Natural killer cell treated with Interleukin-12 subunit alpha and Interleukin-12 subunit beta and Interleukin-15 and Interleukin-18, amount 100 ng/mL, for 72 hours (primary cell): ENCODE results near the gene LSG1. TPM values are rescaled to one million over a fixed set of nuclear protein-coding genes. Genes with fewer than 3 reads are reported as not detected.
"Not testable (repeated sequence)": the region's sequence is repeated elsewhere in the genome, so short reads cannot be mapped to it uniquely, and the experiment has no call there.

ENCODE experiments used
- ATAC-seq, 2 donors: fragments of 150-1000 bp; cut with Tn5 transposase in 1 of 2; sonication (Bioruptor Pico), chemical (Tn5 transposase) in 1 of 2; 2 replicates each; pipeline ENCODE4 v1.10.0; 2021
- DNase-seq: peaks from one replicate; pipeline ENCODE4 v3.0.0; 2022; ENCODE audit warnings: low spot score
- H3K27ac Mint-ChIP-seq, 2 donors: 1 replicate in 1 of 2; 2 replicates in 1 of 2; pipeline ENCODE4 v1.8.0; 2022; ENCODE audit warnings: mixed read lengths in 2 of 2, mild to moderate bottlenecking in 1 of 2, moderate library complexity in 1 of 2
- H3K27me3 Mint-ChIP-seq, 2 donors: 1 replicate in 1 of 2; 2 replicates in 1 of 2; pipeline ENCODE4 v1.8.0; 2022; ENCODE audit warnings: mixed read lengths in 2 of 2
- H3K36me3 Mint-ChIP-seq: one replicate; pipeline ENCODE4 v1.8.0; 2022; ENCODE audit warnings: mixed read lengths
- H3K4me1 Mint-ChIP-seq, 2 donors: 1 replicate in 1 of 2; 2 replicates in 1 of 2; pipeline ENCODE4 v1.8.0; 2022; ENCODE audit warnings: low read depth in 2 of 2, mixed read lengths in 2 of 2, mild to moderate bottlenecking in 1 of 2
- H3K4me3 Mint-ChIP-seq: one replicate; pipeline ENCODE4 v1.8.0; 2022; ENCODE audit warnings: mixed read lengths
- H3K9me3 Mint-ChIP-seq: 2 replicates; pipeline ENCODE4 v1.8.0; 2022; ENCODE audit warnings: mixed read lengths
- total RNA-seq, 2 donors: library from RNA; stranded (reverse); gene quantifications; one replicate each; pipeline ENCODE4 v1.2.3, GENCODE V29; 2022

The LSG1 gene
- total RNA-seq, 2 donors from 2014 or later: 38.7 to 63.3 TPM

GRCh38 chr3:194608981-194609380 is 63.0 kb downstream of the LSG1 start:
- Mint-ChIP-seq H3K27me3 (no peaks in the 10 kb centered on the region), H3K36me3 (no peaks in the 10 kb centered on the region), H3K4me1 (no peaks in the 10 kb centered on the region), H3K4me3 (no peak overlapping the region), H3K27ac (no peak overlapping the region), H3K9me3 (no peaks in the 10 kb centered on the region)
- ATAC-seq (no peak), DNase-seq (no peak)

- Mint-ChIP-seq H3K27ac (no peak overlapping the region), H3K36me3 (no peaks in the 10 kb centered on the region), H3K27me3 (no peaks in the 10 kb centered on the region), H3K9me3 (no peaks in the 10 kb centered on the region), H3K4me1 (no peaks in the 10 kb centered on the region), H3K4me3 (no peak overlapping the region)
- ATAC-seq (no peak), DNase-seq (no peak)
These were observed 64.2 kb downstream of the LSG1 start for GRCh38 chr3:194607592-194608389.

GRCh38 chr3:194606941-194607340 is 65.0 kb downstream of the LSG1 start:
- Mint-ChIP-seq H3K27ac (no peak overlapping the region), H3K9me3 (no peaks in the 10 kb centered on the region), H3K4me3 (no peak overlapping the region), H3K36me3 (no peaks in the 10 kb centered on the region), H3K4me1 (no peaks in the 10 kb centered on the region), H3K27me3 (no peaks in the 10 kb centered on the region)
- DNase-seq (no peak), ATAC-seq (no peak)

GRCh38 chr3:194606163-194606562 is 65.8 kb downstream of the LSG1 start:
- H3K27me3 Mint-ChIP-seq: no peaks in the 10 kb centered on the region
- no peak overlapping the region for H3K4me3 Mint-ChIP-seq
- no peak overlapping the region for H3K27ac Mint-ChIP-seq
- no peaks in the 10 kb centered on the region for H3K36me3 Mint-ChIP-seq
- H3K9me3 Mint-ChIP-seq: no peaks in the 10 kb centered on the region
- no peak for DNase-seq
- no peaks in the 10 kb centered on the region for H3K4me1 Mint-ChIP-seq
- ATAC-seq: no peak

GRCh38 chr3:194605314-194605713 is 66.7 kb downstream of the LSG1 start:
- H3K36me3 Mint-ChIP-seq, H3K27me3 Mint-ChIP-seq, ATAC-seq, H3K4me3 Mint-ChIP-seq, H3K9me3 Mint-ChIP-seq, H3K27ac Mint-ChIP-seq, DNase-seq, H3K4me1 Mint-ChIP-seq: not testable (repeated sequence)

GRCh38 chr3:194604837-194605236 is 67.2 kb downstream of the LSG1 start:
- no peaks in the 10 kb centered on the region for H3K4me1 Mint-ChIP-seq
- H3K4me3 Mint-ChIP-seq: no peak overlapping the region
- no peak for DNase-seq
- no peak for ATAC-seq
- H3K9me3 Mint-ChIP-seq: no peaks in the 10 kb centered on the region
- H3K36me3 Mint-ChIP-seq: no peaks in the 10 kb centered on the region
- no peak overlapping the region for H3K27ac Mint-ChIP-seq
- no peaks in the 10 kb centered on the region for H3K27me3 Mint-ChIP-seq

- Mint-ChIP-seq H3K27me3 (no peaks in the 10 kb centered on the region), H3K4me3 (no peak overlapping the region), H3K4me1 (no peaks in the 10 kb centered on the region), H3K36me3 (no peaks in the 10 kb centered on the region), H3K9me3 (no peaks in the 10 kb centered on the region), H3K27ac (no peak overlapping the region)
- DNase-seq: no peak
- ATAC-seq: no peak
These were observed 67.9 kb downstream of the LSG1 start for GRCh38 chr3:194604126-194604525.

- H3K27me3 Mint-ChIP-seq: no peaks in the 10 kb centered on the region
- no peak overlapping the region for H3K27ac Mint-ChIP-seq
- DNase-seq (no peak), ATAC-seq (no peak)
- H3K9me3 Mint-ChIP-seq: no peaks in the 10 kb centered on the region
- no peak overlapping the region for H3K4me3 Mint-ChIP-seq
- H3K36me3 Mint-ChIP-seq: no peaks in the 10 kb centered on the region
- H3K4me1 Mint-ChIP-seq: no peaks in the 10 kb centered on the region
These were observed 69.3 kb downstream of the LSG1 start for GRCh38 chr3:194602669-194603171.

GRCh38 chr3:194598771-194599557 is 73.0 kb downstream of the LSG1 start:
- Mint-ChIP-seq H3K36me3 (no peaks in the 10 kb centered on the region), H3K4me3 (no peak overlapping the region), H3K27me3 (no peaks in the 10 kb centered on the region), H3K4me1 (peaks cover 0 to 4% of the 10 kb centered on the region in 2 donors), H3K27ac (no peak overlapping the region), H3K9me3 (no peaks in the 10 kb centered on the region)
- ATAC-seq (no peak), DNase-seq (no peak)

GRCh38 chr3:194596906-194597305 is 75.1 kb downstream of the LSG1 start:
- H3K4me3 Mint-ChIP-seq: no peak overlapping the region
- no peaks in the 10 kb centered on the region for H3K9me3 Mint-ChIP-seq
- DNase-seq (no peak), ATAC-seq (no peak)
- H3K27me3 Mint-ChIP-seq: no peaks in the 10 kb centered on the region
- peaks cover 0 to 4% of the 10 kb centered on the region in 2 donors for H3K4me1 Mint-ChIP-seq
- no peaks in the 10 kb centered on the region for H3K36me3 Mint-ChIP-seq
- no peak overlapping the region for H3K27ac Mint-ChIP-seq

GRCh38 chr3:194592798-194593752 is 78.9 kb downstream of the LSG1 start:
- H3K4me3 Mint-ChIP-seq: no peak overlapping the region
- H3K4me1 Mint-ChIP-seq: peaks cover 0 to 4% of the 10 kb centered on the region in 2 donors
- no peaks in the 10 kb centered on the region for H3K36me3 Mint-ChIP-seq
- no peaks in the 10 kb centered on the region for H3K27me3 Mint-ChIP-seq
- DNase-seq (no peak), ATAC-seq (no peak)
- no peaks in the 10 kb centered on the region for H3K9me3 Mint-ChIP-seq
- H3K27ac Mint-ChIP-seq: no peak overlapping the region
